Hepatocyte (in vitro differentiated cells): ENCODE results near the gene GNL2.

ENCODE experiments used
- CTCF ChIP-seq: fragments of 200-600 bp; sonication (generic); IDR thresholded peaks from 2 replicates; pipeline ENCODE4 v1.5.1; 2016; ENCODE audit warnings: antibody characterized with exemption, mild to moderate bottlenecking; ENCODE audit not compliant: poor library complexity
- EZH2 ChIP-seq: fragments of 200-600 bp; sonication (generic); IDR thresholded peaks from 2 replicates; pipeline ENCODE4 v1.6.1; 2016; ENCODE audit warnings: antibody characterized with exemption, mild to moderate bottlenecking, borderline replicate concordance
- EZH2phosphoT487 ChIP-seq: fragments of 200-600 bp; sonication (generic); IDR thresholded peaks from one replicate; pipeline ENCODE4 v1.6.1; 2018; ENCODE audit warnings: antibody characterized with exemption, mild to moderate bottlenecking, low read depth, moderate library complexity; ENCODE audit not compliant: unreplicated experiment, severe bottlenecking

GRCh38 chr1:37609994-37610393, 14.3 kb upstream of the GNL2 start:
- TF ChIP-seq CTCF (no peak), EZH2phosphoT487 (no peak), EZH2 (no peak)
